OCI-M2 (cell line): ENCODE measurements around the gene PDCD1LG2.
"Not testable (repeated sequence)": the region's sequence is repeated elsewhere in the genome, so short reads cannot be mapped to it uniquely, and the experiment has no call there.

Experiments
- DNase-seq: peaks from one replicate; lab custom pipeline; 2025; ENCODE audit not compliant: unreplicated experiment; lab: John Stamatoyannopoulos, UW

The PDCD1LG2 gene

GRCh38 chr9:5493679-5494511 lies 16.4 kb upstream of the PDCD1LG2 start:
- DNase-seq, result no peak

GRCh38 chr9:5494765-5495164 lies 15.6 kb upstream of the PDCD1LG2 start:
- not testable (repeated sequence) for DNase-seq

GRCh38 chr9:5499157-5499556 lies 11.2 kb upstream of the PDCD1LG2 start:
- no peak for DNase-seq

- no peak for DNase-seq
Measured at GRCh38 chr9:5499889-5500398, 10.4 kb upstream of the PDCD1LG2 start.

GRCh38 chr9:5500441-5501235 lies 9.7 kb upstream of the PDCD1LG2 start:
- DNase-seq, result no peak

GRCh38 chr9:5502553-5502952 lies 7.8 kb upstream of the PDCD1LG2 start:
- no peak for DNase-seq

- DNase-seq, result no peak
Measured at GRCh38 chr9:5509573-5509972, 758 bp upstream of the PDCD1LG2 start.

- DNase-seq, result no peak
Measured at GRCh38 chr9:5510989-5511388, 658 bp downstream of the PDCD1LG2 start.

- DNase-seq, result no peak
Measured at GRCh38 chr9:5511476-5511875, 1.1 kb downstream of the PDCD1LG2 start.

GRCh38 chr9:5511935-5512580 lies 1.7 kb downstream of the PDCD1LG2 start:
- no peak for DNase-seq

- no peak for DNase-seq
Measured at GRCh38 chr9:5512658-5513452, 2.5 kb downstream of the PDCD1LG2 start.

GRCh38 chr9:5513966-5514616 lies 3.8 kb downstream of the PDCD1LG2 start:
- DNase-seq, result no peak

GRCh38 chr9:5514617-5515260 lies 4.4 kb downstream of the PDCD1LG2 start:
- no peak for DNase-seq

GRCh38 chr9:5515261-5515650 lies 4.9 kb downstream of the PDCD1LG2 start:
- DNase-seq, result no peak

- no peak for DNase-seq
Measured at GRCh38 chr9:5516453-5517220, 6.3 kb downstream of the PDCD1LG2 start.

GRCh38 chr9:5518171-5518936 lies 8.0 kb downstream of the PDCD1LG2 start:
- DNase-seq, result no peak

GRCh38 chr9:5518937-5519319 lies 8.6 kb downstream of the PDCD1LG2 start:
- DNase-seq, result no peak

- no peak for DNase-seq
Measured at GRCh38 chr9:5524090-5524489, 13.8 kb downstream of the PDCD1LG2 start.
